GM18526 (cell line): ENCODE measurements around the gene PTPN7.

Source experiments
- POLR2A ChIP-seq: IDR thresholded peaks from 3 replicates; pipeline ENCODE4 v1.6.1; 2011; ENCODE audit not compliant: insufficient read length; ENCODE audit errors: extremely low read depth

PTPN7 gene

DNA sequence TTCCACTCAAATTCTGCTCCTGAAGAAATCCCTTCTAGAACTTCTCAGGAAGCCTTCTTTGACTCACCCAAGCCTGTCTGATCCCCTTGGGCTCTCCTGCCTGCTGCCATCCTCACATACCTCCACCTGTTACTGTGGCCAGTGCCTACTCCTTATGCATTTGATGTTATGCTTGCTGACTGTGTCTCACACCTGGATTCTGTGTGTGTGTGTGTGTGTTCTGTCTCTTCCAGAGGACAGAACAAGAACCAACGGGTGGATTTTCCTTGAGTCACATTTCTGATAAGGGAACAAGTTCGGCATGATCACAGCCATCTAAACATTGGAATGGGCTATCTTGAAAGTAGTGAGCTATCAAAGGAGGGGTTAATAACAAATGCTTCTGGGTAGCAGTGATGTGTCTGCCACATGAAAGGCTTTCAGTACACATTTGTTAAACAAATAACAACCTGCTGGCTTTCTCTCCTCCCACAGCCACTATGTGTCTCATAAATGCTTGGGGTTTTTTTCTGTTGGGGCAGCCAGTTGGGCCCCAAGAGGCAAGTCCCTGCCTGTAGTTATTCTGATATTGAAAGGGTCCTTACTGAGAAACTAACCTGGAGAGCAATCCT lies 46.6 kb downstream of the PTPN7 start:
- TF ChIP-seq POLR2A: no peak

DNA sequence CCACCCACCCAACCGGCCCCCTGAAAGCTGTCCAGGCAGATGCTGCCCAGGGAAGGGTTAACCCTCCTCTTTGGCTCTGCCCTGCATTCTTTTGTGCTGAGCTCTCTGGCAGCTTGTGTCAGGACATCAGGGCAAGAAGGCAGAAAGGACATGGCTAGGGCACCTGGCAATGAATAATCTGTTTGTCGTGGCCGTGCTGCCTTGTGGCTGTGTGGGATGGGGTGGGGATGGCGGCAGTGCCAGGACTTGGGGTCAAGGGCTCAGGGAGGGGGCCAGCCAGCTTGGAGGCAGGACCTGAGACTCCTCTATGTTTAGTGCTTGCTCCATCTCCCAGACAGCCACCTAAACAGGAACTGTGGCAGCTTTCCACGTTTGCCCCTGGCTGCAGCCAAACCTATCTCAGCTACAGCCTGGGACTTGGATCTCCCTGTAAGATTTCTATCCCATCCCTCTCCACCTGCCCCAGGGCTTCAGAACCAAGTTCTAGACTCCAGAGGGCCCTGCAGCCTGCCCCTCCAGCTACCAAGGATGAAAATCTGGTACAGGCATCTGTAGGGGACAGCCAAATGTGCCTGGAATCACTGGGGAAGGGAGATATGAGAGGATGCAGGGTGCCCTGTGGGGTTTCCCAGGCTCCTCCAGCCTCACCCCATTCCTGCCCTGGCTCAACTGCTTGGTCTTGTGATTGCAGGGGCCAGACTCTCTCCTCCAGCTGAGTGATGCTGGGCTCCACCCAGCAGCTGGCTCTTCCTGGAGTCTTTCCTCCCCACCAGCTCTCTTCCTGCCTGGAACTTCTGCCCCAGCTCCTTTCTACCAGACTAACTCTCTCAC lies 47.3 kb downstream of the PTPN7 start:
- TF ChIP-seq POLR2A: no peak

DNA sequence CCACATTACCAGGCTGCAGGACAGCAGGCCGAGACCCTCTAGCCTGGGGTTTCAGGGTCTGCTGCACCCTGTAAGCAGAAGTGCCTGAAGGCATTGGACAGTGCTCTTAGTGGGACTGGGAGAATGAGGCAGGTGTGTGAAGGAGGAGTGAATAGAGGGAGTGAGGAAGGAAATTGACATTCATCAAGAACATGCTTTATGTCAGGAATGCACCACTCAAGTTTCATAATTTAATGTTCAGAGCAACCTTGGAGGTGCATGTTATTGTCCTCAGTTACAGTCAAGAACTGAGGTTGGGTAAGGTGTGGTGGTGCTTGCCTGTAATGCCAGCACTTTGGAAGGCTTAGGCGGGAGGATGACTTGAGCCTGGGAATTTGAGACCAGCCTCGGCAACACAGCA lies 49.4 kb downstream of the PTPN7 start:
- TF ChIP-seq POLR2A: no peak

DNA sequence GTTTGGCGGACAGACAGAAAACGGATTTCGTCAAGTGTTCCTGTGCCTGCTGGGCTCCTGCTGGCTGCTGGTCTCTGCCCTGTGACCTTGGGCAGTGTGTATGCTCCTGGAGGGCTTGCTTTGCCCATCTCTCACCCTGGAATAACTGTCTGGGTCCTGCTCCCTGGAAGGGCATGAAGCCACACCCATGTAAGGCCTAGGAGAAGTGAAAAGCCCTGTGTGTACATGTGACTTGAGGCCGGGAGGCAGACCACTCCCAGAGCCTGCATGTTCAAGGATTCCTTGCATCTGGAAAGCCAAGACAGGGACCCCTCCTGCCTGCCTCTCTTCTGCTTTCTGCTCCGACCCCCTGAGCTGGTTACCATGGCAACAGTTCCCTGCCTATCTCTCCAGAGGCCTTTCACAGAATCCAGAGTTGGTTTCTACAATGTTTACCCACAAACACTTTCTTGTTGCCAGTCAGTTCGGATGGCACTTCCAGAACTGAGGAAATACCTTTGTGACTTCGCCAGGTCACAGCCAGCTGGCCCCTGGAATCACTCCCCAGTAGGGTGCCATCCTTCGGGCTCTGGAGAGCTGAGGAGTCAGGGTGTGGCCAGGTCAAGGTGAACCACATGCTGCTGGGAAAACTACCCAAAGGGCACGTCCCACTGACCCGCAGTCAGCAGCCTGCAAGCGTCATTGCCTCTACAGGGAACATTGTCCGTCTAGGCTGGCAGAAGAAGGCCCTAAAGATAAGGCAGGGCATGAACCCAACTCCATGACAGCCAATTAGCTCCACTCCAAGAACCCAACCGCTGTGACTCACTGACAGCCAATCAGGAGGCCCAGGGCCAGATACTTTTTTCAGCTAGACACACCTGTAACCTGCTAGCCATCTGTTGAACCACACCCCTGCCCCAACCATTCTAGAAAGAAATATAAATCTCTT lies 52.3 kb downstream of the PTPN7 start:
- no peak for TF ChIP-seq POLR2A

DNA sequence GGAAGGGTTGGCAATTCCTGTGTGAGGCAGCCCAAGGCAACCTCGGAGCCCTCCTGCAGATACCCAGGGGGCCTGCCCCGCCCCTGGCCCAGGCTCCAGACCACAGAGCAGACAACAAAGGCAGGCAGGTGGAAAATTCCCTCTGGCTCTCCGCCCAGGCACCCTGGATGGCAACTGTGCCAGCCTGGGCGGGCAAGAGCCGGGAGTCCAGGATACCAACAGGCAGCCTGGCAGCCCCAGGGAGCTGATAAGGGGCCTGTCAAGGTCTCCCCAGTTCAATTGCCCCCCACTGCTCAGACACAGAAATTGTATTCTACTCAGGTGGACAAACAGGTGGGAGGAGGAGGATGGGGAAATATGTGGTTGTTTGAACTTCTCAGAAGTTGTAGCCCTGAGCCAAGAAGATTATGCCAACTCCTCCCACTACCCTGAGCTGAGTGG lies 53.1 kb downstream of the PTPN7 start:
- TF ChIP-seq POLR2A: no peak

DNA sequence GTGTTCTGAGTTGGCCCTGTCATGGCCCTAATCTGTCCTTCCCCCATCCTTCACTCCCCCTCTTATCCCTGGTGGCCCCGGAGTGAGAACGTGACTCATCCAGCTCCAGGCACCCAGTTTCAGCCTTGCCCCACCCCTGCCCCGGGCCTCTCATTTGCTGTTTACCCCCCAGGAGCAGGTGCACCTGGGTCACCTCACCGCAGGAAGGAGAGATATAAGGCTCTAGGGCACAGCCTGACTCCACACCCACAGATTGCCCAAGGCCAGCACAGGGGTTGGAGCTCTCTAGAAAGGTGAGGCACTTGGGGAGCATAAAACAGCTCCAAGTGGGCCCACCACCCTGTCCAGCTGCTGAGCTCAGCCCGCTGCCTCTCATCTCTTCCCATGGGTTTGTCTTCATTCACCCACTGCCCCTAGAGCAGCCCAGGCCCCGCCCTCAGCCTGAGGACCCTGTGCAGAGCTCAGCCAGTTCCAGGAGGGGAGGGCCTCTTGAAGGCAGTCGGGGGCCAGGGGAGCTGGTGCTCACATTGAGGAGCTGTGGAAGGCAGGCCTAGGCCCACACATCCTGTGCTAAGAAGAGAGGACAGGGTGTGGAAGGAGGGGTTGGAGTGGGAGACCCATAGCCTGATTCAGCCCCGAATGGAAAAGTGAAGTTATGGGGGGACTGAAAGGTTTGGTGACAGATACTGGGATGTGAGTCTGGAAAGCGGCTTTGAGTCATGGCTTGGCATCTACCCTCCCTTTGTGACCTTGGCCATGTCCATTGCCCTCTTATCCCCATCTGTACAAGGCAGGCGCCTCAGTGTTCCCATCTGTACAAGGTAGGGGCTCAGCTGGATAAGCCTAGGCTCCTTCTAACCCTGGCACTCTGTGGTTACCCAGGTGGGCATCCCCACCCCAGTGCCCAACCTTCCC lies 53.8 kb downstream of the PTPN7 start:
- no peak for TF ChIP-seq POLR2A

DNA sequence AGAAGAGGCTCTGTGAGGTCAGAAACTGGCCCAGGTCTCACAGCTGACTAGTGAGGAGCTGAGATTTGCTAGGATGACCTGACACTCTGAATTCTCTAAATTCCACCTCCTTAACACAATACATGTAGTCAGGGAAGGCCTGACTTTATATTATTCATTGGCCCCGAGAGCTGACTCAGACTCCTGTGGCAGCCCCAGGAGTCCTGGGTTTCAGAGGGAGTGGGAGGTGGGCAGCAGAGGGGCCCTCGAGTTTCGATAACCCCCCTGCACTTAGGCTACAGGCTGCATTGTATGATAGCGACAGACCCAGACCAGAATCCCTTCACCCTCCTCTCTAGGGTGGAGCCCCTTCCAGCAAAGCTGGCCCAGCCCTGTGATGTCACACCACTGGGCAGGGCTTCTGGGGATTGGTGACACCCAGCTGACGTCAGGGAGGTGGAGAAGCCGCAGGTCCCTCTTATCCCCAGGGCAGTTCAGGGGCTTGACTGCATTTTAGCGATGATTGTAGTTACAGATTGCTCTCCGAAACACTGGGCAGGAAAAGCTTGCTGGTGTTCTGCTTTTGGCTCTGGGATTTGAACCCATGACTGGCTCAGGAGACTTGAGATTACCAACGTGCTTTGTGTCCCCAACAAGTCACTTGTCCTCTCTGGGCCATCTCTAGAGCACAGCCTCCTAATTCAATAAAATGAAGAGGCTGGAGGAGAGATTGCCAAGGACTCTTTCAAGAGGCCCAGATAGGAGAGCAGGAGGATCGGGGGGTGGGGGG lies 54.6 kb downstream of the PTPN7 start:
- TF ChIP-seq POLR2A: no peak

DNA sequence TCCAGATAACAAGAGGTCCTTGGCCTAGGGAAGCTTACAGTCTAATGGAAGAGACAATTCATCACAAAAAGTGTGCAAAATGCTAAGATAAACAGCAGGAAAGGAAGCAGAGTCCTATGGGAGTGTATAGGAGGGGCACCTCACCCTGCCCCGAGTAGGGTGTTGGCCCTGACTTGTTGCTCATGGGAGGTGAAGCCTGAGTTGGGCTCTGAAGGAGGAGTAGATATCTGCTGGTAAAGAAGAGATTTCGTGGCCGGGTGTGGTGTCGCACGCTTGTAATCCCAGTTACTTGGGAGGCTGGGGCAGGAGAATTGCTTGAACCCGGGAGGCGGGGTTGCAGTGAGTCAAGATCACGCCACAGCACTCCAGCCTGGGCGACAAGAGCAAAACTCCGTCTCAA lies 56.3 kb downstream of the PTPN7 start:
- TF ChIP-seq POLR2A: no peak

DNA sequence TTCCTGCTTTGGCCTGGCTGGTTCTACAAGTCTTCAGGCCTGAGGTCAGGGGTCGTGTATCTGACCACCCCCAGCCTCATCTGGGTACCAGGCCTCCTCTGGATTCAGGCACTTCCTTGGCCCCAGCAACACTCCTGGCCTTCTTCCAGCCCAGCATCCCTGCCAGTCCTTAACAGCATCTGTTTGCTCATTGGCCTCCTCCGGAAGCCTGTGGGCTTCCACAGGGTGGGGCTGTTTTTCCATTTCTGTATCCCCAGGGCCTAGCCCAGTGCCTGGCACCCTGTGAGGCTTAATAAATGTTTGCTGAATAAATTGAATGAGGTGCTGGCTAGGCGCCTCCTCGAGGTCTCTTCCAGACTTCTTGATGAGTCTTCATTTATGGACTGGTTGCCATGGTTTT lies 59.2 kb downstream of the PTPN7 start:
- no peak for TF ChIP-seq POLR2A
